Activated naive CD8-positive, alpha-beta T cell treated with anti-CD3 and anti-CD28 coated beads, Interleukin-2, amount 50 U/mL, for 24 hours (primary cell): ENCODE results near the gene BMERB1.

Experiments used
- ATAC-seq: fragments of 150-1000 bp; cut with Tn5 transposase; one replicate; pipeline ENCODE4 v1.10.0; 2021
- DNase-seq: peaks from one replicate; pipeline ENCODE4 v3.0.0; 2021
- H3K27ac Mint-ChIP-seq: one replicate; pipeline ENCODE4 v1.8.0; 2021; ENCODE audit warnings: mild to moderate bottlenecking, mixed read lengths
- H3K27me3 Mint-ChIP-seq: one replicate; pipeline ENCODE4 v1.8.0; 2021; ENCODE audit warnings: mixed read lengths
- H3K36me3 Mint-ChIP-seq: one replicate; pipeline ENCODE4 v1.8.0; 2021; ENCODE audit warnings: low read depth, mixed read lengths
- H3K4me1 Mint-ChIP-seq: one replicate; pipeline ENCODE4 v1.8.0; 2021; ENCODE audit warnings: mixed read lengths
- H3K4me3 Mint-ChIP-seq: one replicate; pipeline ENCODE4 v1.8.0; 2021; ENCODE audit warnings: mild to moderate bottlenecking, moderate library complexity, mixed read lengths
- H3K9me3 Mint-ChIP-seq: one replicate; pipeline ENCODE4 v1.8.0; 2021; ENCODE audit warnings: mixed read lengths

The BMERB1 gene

GRCh38 chr16:15524966-15525365 lies 90.6 kb downstream of the BMERB1 start:
- peaks cover 31% of the 10 kb centered on the region for H3K4me1 Mint-ChIP-seq
- no peak overlapping the region for H3K4me3 Mint-ChIP-seq
- no peak for DNase-seq
- no peaks in the 10 kb centered on the region for H3K9me3 Mint-ChIP-seq
- no peaks in the 10 kb centered on the region for H3K27me3 Mint-ChIP-seq
- ATAC-seq: no peak
- H3K27ac Mint-ChIP-seq: no peak overlapping the region
- peaks cover 20% of the 10 kb centered on the region for H3K36me3 Mint-ChIP-seq

GRCh38 chr16:15526097-15526496 lies 91.7 kb downstream of the BMERB1 start:
- ATAC-seq: no peak
- H3K4me1 Mint-ChIP-seq: peaks cover 24% of the 10 kb centered on the region
- DNase-seq: no peak
- no peaks in the 10 kb centered on the region for H3K27me3 Mint-ChIP-seq
- H3K27ac Mint-ChIP-seq: no peak overlapping the region
- no peak overlapping the region for H3K4me3 Mint-ChIP-seq
- H3K9me3 Mint-ChIP-seq: no peaks in the 10 kb centered on the region
- H3K36me3 Mint-ChIP-seq: peaks cover 20% of the 10 kb centered on the region

- DNase-seq: no peak
- no peaks in the 10 kb centered on the region for H3K27me3 Mint-ChIP-seq
- H3K4me3 Mint-ChIP-seq: no peak overlapping the region
- H3K4me1 Mint-ChIP-seq: peaks cover 18% of the 10 kb centered on the region
- no peak for ATAC-seq
- H3K36me3 Mint-ChIP-seq: peaks cover 21% of the 10 kb centered on the region
- no peaks in the 10 kb centered on the region for H3K9me3 Mint-ChIP-seq
- no peak overlapping the region for H3K27ac Mint-ChIP-seq
Observed at GRCh38 chr16:15526731-15527130, 92.3 kb downstream of the BMERB1 start.

- Mint-ChIP-seq H3K36me3 (peaks cover 31% of the 10 kb centered on the region), H3K4me3 (no peak overlapping the region), H3K27ac (no peak overlapping the region), H3K9me3 (no peaks in the 10 kb centered on the region), H3K27me3 (no peaks in the 10 kb centered on the region), H3K4me1 (peaks cover 3% of the 10 kb centered on the region)
- DNase-seq (no peak), ATAC-seq (no peak)
Observed at GRCh38 chr16:15529673-15530072, 95.3 kb downstream of the BMERB1 start.

- H3K36me3 Mint-ChIP-seq: peaks cover 35% of the 10 kb centered on the region
- H3K4me3 Mint-ChIP-seq: no peak overlapping the region
- H3K9me3 Mint-ChIP-seq: no peaks in the 10 kb centered on the region
- DNase-seq (no peak), ATAC-seq (no peak)
- H3K27ac Mint-ChIP-seq: no peak overlapping the region
- peaks cover 7% of the 10 kb centered on the region for H3K4me1 Mint-ChIP-seq
- no peaks in the 10 kb centered on the region for H3K27me3 Mint-ChIP-seq
Observed at GRCh38 chr16:15530085-15530484, 95.7 kb downstream of the BMERB1 start.

GRCh38 chr16:15532825-15533224 lies 98.4 kb downstream of the BMERB1 start:
- no peak for ATAC-seq
- no peaks in the 10 kb centered on the region for H3K27me3 Mint-ChIP-seq

GRCh38 chr16:15533386-15533785 lies 99.0 kb downstream of the BMERB1 start:
- Mint-ChIP-seq H3K36me3 (peaks cover 41% of the 10 kb centered on the region), H3K9me3 (peaks cover 4% of the 10 kb centered on the region), H3K4me1 (peaks cover 15% of the 10 kb centered on the region), H3K27ac (no peak overlapping the region), H3K27me3 (no peaks in the 10 kb centered on the region), H3K4me3 (no peak overlapping the region)
- no peak for ATAC-seq
- DNase-seq: no peak

More at GRCh38 chr16:15532825-15533224, 98.4 kb downstream of the BMERB1 start:
- H3K36me3 Mint-ChIP-seq: peaks cover 42% of the 10 kb centered on the region
- H3K27ac Mint-ChIP-seq: no peak overlapping the region
- no peak for DNase-seq
- peaks cover 4% of the 10 kb centered on the region for H3K9me3 Mint-ChIP-seq
- peaks cover 15% of the 10 kb centered on the region for H3K4me1 Mint-ChIP-seq
- no peak overlapping the region for H3K4me3 Mint-ChIP-seq

- Mint-ChIP-seq H3K4me3 (no peak overlapping the region), H3K27me3 (no peaks in the 10 kb centered on the region), H3K36me3 (peaks cover 32% of the 10 kb centered on the region), H3K27ac (no peak overlapping the region), H3K4me1 (peaks cover 15% of the 10 kb centered on the region), H3K9me3 (peaks cover 4% of the 10 kb centered on the region)
- DNase-seq: no peak
- ATAC-seq: no peak
Observed at GRCh38 chr16:15535772-15536171, 101.4 kb downstream of the BMERB1 start.

- Mint-ChIP-seq H3K27me3 (no peaks in the 10 kb centered on the region), H3K4me1 (peaks cover 15% of the 10 kb centered on the region), H3K36me3 (peaks cover 28% of the 10 kb centered on the region), H3K27ac (no peak overlapping the region), H3K9me3 (peaks cover 4% of the 10 kb centered on the region), H3K4me3 (no peak overlapping the region)
- DNase-seq (no peak), ATAC-seq (no peak)
Observed at GRCh38 chr16:15536843-15537242, 102.5 kb downstream of the BMERB1 start.

GRCh38 chr16:15538507-15538906 lies 104.1 kb downstream of the BMERB1 start:
- ATAC-seq (no peak), DNase-seq (no peak)
- H3K4me1 Mint-ChIP-seq: peaks cover 23% of the 10 kb centered on the region
- H3K27me3 Mint-ChIP-seq: no peaks in the 10 kb centered on the region
- H3K36me3 Mint-ChIP-seq: peaks cover 24% of the 10 kb centered on the region
- no peak overlapping the region for H3K27ac Mint-ChIP-seq
- no peak overlapping the region for H3K4me3 Mint-ChIP-seq
- H3K9me3 Mint-ChIP-seq: peaks cover 4% of the 10 kb centered on the region

- no peak overlapping the region for H3K4me3 Mint-ChIP-seq
- no peaks in the 10 kb centered on the region for H3K27me3 Mint-ChIP-seq
- no peak overlapping the region for H3K27ac Mint-ChIP-seq
- peaks cover 28% of the 10 kb centered on the region for H3K4me1 Mint-ChIP-seq
- no peak for ATAC-seq
- peaks cover 4% of the 10 kb centered on the region for H3K9me3 Mint-ChIP-seq
- DNase-seq: no peak
- peaks cover 20% of the 10 kb centered on the region for H3K36me3 Mint-ChIP-seq
Observed at GRCh38 chr16:15539197-15539596, 104.8 kb downstream of the BMERB1 start.

GRCh38 chr16:15542261-15542660 lies 107.9 kb downstream of the BMERB1 start:
- ATAC-seq: no peak
- Mint-ChIP-seq H3K4me3 (no peak overlapping the region), H3K36me3 (peaks cover 6% of the 10 kb centered on the region), H3K27me3 (no peaks in the 10 kb centered on the region), H3K27ac (no peak overlapping the region), H3K9me3 (no peaks in the 10 kb centered on the region), H3K4me1 (peaks cover 21% of the 10 kb centered on the region)
- no peak for DNase-seq

GRCh38 chr16:15542734-15543347 lies 108.5 kb downstream of the BMERB1 start:
- no peak overlapping the region for H3K27ac Mint-ChIP-seq
- H3K36me3 Mint-ChIP-seq: peaks cover 6% of the 10 kb centered on the region
- H3K4me3 Mint-ChIP-seq: no peak overlapping the region
- DNase-seq (no peak), ATAC-seq (peak; percentile 37)
- no peaks in the 10 kb centered on the region for H3K27me3 Mint-ChIP-seq
- peaks cover 24% of the 10 kb centered on the region for H3K4me1 Mint-ChIP-seq
- no peaks in the 10 kb centered on the region for H3K9me3 Mint-ChIP-seq

GRCh38 chr16:15544405-15544804 lies 110.0 kb downstream of the BMERB1 start:
- Mint-ChIP-seq H3K36me3 (peaks cover 8% of the 10 kb centered on the region), H3K4me3 (no peak overlapping the region), H3K27ac (peak overlapping the region; percentile 43), H3K27me3 (no peaks in the 10 kb centered on the region), H3K9me3 (no peaks in the 10 kb centered on the region), H3K4me1 (peaks cover 27% of the 10 kb centered on the region)
- DNase-seq (no peak), ATAC-seq (no peak)

- ATAC-seq (no peak), DNase-seq (no peak)
- no peak overlapping the region for H3K4me3 Mint-ChIP-seq
- peaks cover 27% of the 10 kb centered on the region for H3K4me1 Mint-ChIP-seq
- peaks cover 8% of the 10 kb centered on the region for H3K36me3 Mint-ChIP-seq
- no peaks in the 10 kb centered on the region for H3K27me3 Mint-ChIP-seq
- no peak overlapping the region for H3K27ac Mint-ChIP-seq
- H3K9me3 Mint-ChIP-seq: no peaks in the 10 kb centered on the region
Observed at GRCh38 chr16:15545544-15545943, 111.2 kb downstream of the BMERB1 start.
